ENCODE data around the gene EMP2.
"Not testable (repeated sequence)": the region's sequence is repeated elsewhere in the genome, so short reads cannot be mapped to it uniquely, and the experiment has no call there.

The EMP2 gene, protein sequence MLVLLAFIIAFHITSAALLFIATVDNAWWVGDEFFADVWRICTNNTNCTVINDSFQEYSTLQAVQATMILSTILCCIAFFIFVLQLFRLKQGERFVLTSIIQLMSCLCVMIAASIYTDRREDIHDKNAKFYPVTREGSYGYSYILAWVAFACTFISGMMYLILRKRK

GRCh38 chr16:10579965-10580882 lies at the start of gene EMP2:
TSS of gene EMP2 (minus strand) at chr16:10580598. CDS start at chr16:10547617, 32,981 bp downstream.
- no peak for DNase-seq (ENCODE audit: low read depth)

DNA sequence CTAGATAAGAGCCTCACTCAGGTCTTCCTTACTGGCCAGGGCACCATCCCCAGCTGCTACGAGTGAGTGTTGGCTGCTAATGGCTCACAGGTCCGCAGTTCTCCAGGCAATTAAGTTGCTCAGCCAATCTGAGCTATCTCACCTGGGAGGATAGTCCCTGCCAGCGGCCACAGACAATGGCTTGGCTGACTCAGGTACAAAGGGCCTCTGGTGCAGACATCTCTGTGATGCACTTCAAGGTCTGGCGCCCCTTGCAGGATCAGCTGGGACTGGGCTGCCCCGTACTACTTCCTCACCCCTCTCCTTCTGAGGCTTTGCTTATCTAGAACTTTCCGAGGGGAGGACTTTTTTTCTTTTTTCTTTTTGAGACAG lies 49.2 kb upstream of the EMP2 start:
- no peak for DNase-seq (ENCODE audit: low read depth)

DNA sequence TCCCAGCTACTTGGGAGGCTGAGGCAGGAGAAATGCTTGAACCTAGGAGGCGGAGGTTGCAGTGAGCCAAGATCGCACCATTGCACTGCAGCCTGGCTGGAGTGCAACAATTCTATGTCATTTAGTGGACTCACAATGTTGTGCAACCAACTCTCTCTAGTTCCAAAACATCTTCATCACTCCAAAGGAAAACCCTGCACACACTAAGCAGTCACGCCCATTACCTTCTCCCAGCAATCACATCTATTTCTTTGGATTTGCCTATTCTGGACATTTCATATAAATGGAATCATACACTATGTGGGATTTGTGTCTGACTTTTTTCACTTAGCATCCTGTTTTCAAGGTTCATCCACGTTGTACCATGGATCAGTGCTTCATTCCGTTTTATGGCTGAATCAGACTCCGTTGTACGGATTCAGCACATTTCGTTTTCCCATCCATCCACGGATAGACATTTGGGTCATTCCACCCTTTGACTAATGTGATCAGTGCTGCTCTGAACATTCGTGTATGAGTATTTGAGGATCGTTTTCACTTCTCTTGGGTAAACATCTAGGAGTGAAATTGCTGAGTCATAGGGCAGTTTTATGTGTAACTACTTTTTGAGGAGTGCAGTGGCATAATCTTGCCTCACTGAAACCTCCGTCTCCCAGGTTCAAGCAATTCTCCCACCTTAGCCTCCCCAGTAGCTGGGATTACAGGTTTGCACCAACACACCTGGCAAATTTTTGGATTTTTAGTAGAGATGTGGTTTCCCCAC lies 45.4 kb upstream of the EMP2 start:
- no peak for DNase-seq (ENCODE audit: low read depth)

GRCh38 chr16:10624527-10624926 lies 44.1 kb upstream of the EMP2 start:
- no peak for DNase-seq (ENCODE audit: low read depth)

- DNase-seq (ENCODE audit: low read depth), result no peak
These were observed 42.7 kb upstream of the EMP2 start for GRCh38 chr16:10623059-10623458.

DNA sequence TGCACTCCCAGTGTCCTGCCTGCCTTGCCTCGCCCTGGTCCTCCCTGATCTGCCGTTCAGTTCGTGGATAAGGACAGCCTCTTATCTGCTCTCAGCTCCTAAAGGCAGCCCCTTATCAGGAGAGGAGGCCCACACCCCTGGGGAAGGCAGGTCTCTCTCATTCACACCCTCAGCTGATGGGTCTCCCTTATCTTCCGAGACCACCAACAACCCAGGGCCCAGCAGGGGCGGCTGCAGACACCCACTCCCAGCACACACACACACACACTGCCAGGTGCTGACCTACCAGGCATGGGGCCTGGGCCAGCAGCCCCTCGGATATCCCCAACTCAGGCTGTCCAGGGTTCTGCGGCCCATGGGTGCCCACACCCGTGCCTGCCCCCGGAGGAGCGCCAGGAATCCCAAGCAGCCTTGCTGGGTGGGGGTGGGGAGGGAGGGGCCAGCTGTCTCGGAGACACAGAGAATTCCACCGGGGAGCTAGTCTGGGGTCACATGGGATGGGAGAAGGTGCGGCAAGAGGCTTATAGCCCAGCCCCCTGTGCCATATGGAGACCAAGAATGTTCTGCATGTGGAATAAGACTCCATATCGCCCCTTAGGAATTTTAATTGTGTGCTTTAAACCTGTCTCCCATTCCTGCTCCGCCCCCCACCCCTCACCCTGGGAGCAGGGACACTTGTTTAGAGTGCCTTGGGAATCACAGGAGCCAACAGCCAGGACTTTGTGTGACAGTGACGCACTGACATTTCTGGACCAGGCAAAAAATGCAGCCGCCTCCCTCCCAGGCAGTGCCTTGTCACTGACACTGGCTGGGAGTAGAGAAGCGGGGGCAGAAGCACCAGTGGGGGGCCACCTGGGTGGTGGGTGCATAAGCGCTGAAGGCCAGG lies 41.9 kb upstream of the EMP2 start:
- DNase-seq (ENCODE audit: low read depth), result no peak

GRCh38 chr16:10621216-10621949 lies 41.0 kb upstream of the EMP2 start:
- DNase-seq (ENCODE audit: low read depth), result not testable (repeated sequence)

GRCh38 chr16:10620120-10620519 lies 39.7 kb upstream of the EMP2 start:
- DNase-seq (ENCODE audit: low read depth), result no peak

DNA sequence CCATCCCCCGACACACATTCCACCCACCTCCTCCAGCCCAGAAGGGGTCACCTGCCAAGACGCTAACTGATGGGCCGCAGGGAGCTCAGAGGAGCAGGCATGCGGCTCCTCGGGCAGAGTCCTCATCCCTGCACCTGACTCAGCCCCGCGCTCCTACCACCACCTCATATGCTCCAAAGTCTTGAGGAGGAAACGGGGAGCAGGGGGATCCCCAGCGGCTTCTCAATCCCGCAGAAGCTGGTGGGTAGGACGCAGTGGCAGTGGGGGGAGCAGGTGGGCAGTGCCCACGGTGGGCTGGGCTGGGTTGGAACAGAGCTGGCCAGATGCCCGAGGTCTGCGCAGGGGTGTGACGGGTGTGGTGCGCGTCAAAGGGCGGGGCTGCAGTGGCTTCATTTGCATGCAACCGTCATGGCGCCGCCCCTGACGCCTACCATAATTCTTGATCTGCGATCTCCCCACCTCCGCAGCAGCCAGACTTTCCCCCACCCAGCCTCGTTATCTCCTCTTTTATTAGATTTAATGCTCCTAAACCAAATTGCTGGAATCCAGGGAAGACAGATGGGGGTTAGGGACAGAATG lies 39.0 kb upstream of the EMP2 start:
- DNase-seq (ENCODE audit: low read depth), result no peak

DNA sequence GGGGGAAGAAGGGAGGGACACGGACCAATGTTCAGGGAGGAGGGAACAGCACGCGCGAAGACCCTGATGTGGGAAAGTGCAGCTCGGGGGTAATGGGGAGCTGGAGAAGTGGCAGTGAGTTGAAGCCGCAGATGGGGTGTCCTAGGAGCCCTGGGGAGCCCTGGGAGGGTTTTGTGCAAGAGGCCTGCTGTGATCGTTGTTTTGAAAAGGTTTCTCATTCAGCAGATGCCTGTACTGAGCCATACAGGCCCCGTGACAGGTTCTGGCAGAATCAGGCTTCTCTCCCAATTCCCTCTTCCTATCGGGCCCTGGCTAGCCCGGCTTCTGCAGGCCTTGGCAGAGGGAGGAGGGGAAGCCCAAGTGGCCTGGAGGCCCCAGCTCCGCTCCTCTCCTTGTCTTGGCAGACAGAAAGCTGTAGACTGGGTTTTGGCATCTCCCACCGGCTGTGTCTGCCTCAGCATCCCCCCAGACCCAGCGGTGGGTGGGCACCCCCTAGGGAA lies 38.4 kb upstream of the EMP2 start:
- no peak for DNase-seq (ENCODE audit: low read depth)

GRCh38 chr16:10617662-10618420 lies 37.4 kb upstream of the EMP2 start:
- no peak for DNase-seq (ENCODE audit: low read depth)

DNA sequence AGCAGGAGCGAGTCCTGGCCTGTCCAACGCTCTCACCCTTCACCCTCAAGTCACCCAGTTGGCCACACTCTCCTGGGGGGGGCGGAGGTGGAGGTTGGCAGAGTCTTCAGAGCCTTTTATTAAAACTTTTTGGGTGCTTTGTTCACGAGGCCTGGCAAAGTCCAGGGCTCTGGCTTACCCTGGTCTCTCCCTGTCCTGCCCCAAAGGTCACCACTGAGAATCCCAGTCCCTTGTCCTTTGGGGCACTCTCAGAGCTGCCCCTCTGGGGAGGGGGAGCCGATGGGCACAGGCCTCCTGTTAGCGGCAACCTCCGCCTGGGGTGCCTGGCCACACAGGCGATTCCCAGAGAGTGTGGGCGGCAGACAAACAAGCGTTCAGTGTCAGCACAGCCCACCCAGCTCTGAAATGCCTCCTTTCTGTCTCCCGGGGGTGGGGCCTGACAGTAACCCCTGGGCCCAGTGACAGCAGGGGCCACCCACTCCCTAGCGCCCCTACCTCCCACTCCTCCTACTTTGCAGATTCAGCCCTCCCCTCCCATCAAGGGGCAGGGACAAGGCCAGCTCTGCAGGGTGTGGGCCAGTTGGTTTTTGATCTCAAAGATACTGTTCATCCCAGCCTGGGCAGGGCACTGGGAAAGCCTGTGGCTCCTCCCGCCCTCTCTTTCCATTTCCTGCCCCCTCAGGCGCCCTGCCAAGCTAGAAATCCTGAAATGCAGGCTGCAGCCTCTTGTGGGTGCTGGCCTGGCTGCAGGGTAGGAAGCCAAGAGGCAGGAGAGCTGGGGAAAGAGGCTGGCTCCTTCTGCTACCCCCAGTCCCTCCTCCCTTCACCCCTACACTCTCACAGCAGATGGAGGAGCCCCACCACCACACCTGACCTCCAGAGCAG lies 36.6 kb upstream of the EMP2 start:
- DNase-seq (ENCODE audit: low read depth), result no peak

- DNase-seq (ENCODE audit: low read depth), result no peak
These were observed 36.0 kb upstream of the EMP2 start for GRCh38 chr16:10616419-10616755.

GRCh38 chr16:10614685-10615084 lies 34.3 kb upstream of the EMP2 start:
- no peak for DNase-seq (ENCODE audit: low read depth)

DNA sequence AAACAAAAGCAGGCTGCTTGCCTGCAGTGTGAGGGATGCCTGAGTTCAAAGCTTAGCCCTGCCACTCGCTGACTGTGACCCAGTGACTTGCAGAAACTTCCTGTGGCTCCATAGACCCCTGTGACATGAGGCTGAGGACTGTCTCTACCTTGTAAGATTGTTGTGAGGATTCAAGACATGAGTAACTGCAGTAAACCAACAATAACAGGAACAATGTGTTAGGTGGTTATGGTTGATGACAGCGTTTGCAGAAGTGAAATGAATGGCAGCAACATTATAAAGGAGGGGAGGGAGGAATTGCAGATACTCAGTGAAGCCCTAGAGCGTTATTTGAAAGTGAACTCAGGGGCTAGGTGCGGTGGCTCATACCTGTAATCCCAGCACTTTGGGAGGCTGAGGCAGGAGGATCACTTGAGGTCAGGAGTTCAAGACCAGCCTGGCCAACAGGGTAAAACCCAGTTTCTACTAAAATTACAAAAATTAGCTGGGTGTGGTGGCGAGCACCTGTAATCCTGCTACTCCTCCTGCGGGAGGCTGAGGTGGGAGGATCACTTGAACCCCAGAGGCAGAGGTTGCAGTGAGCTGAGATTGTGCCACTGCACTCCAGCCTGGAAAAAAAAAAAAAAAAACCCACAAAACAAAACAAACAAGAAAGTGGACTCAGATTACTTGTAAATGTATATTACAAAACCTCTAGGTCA lies 33.5 kb upstream of the EMP2 start:
- no peak for DNase-seq (ENCODE audit: low read depth)

DNA sequence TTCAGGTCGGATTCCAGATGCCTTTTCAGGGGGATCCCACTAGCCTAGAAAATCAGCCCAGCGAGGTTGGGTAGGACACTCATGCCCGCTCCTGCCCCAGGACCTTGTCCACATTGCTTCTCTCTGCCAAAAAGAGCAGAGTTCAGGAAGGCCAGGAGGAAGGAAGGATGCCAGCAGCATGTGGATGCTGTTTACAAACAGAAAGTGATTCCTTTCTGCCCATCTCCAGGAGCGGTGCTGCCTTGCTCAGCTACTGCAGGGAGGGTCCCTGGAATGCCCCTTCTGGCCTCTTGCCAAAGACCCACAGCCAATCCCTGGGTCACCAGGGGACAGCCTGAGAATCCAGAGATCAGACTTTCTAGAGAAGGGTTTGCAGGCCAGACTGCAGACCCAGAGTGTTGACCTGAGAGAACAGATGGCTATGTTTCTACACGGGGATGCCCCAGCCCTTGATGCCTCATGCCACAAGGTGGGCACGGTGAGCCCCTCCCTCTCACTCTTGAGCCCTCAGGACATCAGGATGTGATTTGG lies 32.3 kb upstream of the EMP2 start:
- no peak for DNase-seq (ENCODE audit: low read depth)

DNA sequence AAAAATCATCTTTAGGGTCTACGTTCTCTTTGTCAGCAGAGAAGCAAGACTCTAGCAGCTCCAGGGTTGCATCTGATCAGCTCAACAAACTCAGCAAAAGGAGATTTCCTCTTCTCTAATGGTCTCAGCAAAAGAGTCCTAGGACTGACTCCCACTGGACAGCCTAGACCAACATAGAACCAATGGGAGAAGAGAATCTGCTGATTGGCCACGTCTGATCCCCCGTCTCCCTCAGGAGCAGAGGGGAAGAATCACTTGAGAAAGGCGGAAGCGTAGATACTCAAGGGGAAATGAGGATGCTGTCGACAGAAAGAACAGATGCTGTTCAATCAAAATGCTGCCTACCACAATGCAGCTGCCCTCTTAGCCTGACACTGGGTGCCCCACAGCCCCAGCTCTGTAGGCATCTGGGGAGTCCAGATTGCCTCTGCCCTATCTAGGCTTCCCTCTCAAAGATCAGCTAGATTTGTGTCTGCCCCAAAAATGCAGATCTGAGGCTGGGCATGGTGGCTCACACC lies 31.5 kb upstream of the EMP2 start:
- no peak for DNase-seq (ENCODE audit: low read depth)
